NT2/D1 (cell line): ENCODE data around the gene CREB3L1.

ENCODE experiments used
- SUZ12 ChIP-seq: IDR thresholded peaks from 2 replicates; pipeline ENCODE4 v1.6.1; 2011; ENCODE audit not compliant: insufficient read length, insufficient read depth; ENCODE audit errors: extremely low read depth
- ZNF274 ChIP-seq: IDR thresholded peaks from 2 replicates; pipeline ENCODE4 v1.6.1; 2011; ENCODE audit warnings: mild to moderate bottlenecking, low read depth, low read length

- TF ChIP-seq SUZ12 (no peak), ZNF274 (no peak)
Measured at GRCh38 chr11:46251954-46252353, 25.5 kb upstream of the CREB3L1 start.
